HepG2 (cell line): ENCODE measurements around the gene SELENOM. TPM values are rescaled to one million over a fixed set of nuclear protein-coding genes. Genes with fewer than 3 reads are reported as not detected.

ENCODE experiments used
- AKNA ChIP-seq: sonication (generic); formaldehyde crosslinking; IDR thresholded peaks from 2 replicates; pipeline ENCODE4 v1.4.0; 2020; ENCODE audit warnings: missing genetic modification reagents, borderline replicate concordance
- ARHGAP35 ChIP-seq: sonication (generic); formaldehyde crosslinking; IDR thresholded peaks from 2 replicates; pipeline ENCODE4 v1.9.0; 2022; ENCODE audit warnings: mild to moderate bottlenecking, inconsistent platforms, moderate library complexity, missing genetic modification reagents, borderline replicate concordance
- GABPB1 ChIP-seq: IDR thresholded peaks from 2 replicates; pipeline ENCODE4 v1.6.1; 2016; ENCODE audit warnings: mild to moderate bottlenecking, missing genetic modification reagents, moderate library complexity, missing compliant biosample characterization
- GATA4 ChIP-seq: sonication (generic); IDR thresholded peaks from 2 replicates; pipeline ENCODE4 v1.6.1; 2016; ENCODE audit warnings: antibody characterized with exemption, low read depth, borderline replicate concordance
- HIC2 ChIP-seq: sonication (generic); formaldehyde crosslinking; IDR thresholded peaks from 2 replicates; pipeline ENCODE4 v1.9.0; 2022; ENCODE audit warnings: low read depth, missing genetic modification reagents
- ISL2 ChIP-seq: sonication (generic); formaldehyde crosslinking; IDR thresholded peaks from 2 replicates; pipeline ENCODE4 v1.5.0; 2020; ENCODE audit warnings: missing genetic modification reagents
- MAZ ChIP-seq, 2 experiments: sonication (generic) in 1 of 2; formaldehyde crosslinking in 1 of 2; IDR thresholded peaks; 2 replicates each; pipeline versions ENCODE4 v1.5.0 to v1.6.1; 2012 to 2020; ENCODE audit warnings: low read depth in 2 of 2, mild to moderate bottlenecking in 2 of 2, borderline replicate concordance in 1 of 2, improper control_type of control experiment in 1 of 2, low read length in 1 of 2, missing genetic modification reagents in 1 of 2, moderate library complexity in 1 of 2
- MBD4 ChIP-seq: IDR thresholded peaks from 2 replicates; pipeline ENCODE4 v1.6.1; 2012; ENCODE audit warnings: low read length, inconsistent platforms, borderline replicate concordance
- PITX1 ChIP-seq: sonication (generic); formaldehyde crosslinking; IDR thresholded peaks from 2 replicates; pipeline ENCODE4 v1.5.1; 2020; ENCODE audit warnings: mild to moderate bottlenecking, missing genetic modification reagents
- RAD21 ChIP-seq: fragments of 450-650 bp; formaldehyde crosslinking; IDR thresholded peaks from 2 replicates; pipeline ENCODE4 v1.5.0; 2020; ENCODE audit warnings: mild to moderate bottlenecking
- RARA ChIP-seq: IDR thresholded peaks from 2 replicates; pipeline ENCODE4 v1.6.1; 2016; ENCODE audit warnings: missing genetic modification reagents, missing compliant biosample characterization
- RBM39 ChIP-seq: fragments of 200-400 bp; formaldehyde crosslinking; IDR thresholded peaks from one replicate; pipeline ENCODE4 v1.6.1; 2018; ENCODE audit warnings: antibody characterized with exemption, mild to moderate bottlenecking, low read depth, low read length; ENCODE audit not compliant: poor library complexity, severe bottlenecking
- SSRP1 ChIP-seq: IDR thresholded peaks from 2 replicates; pipeline ENCODE4 v1.6.1; 2016; ENCODE audit warnings: control low read depth
- ZBTB20 ChIP-seq: sonication (generic); formaldehyde crosslinking; IDR thresholded peaks from 2 replicates; pipeline ENCODE4 v1.8.1; 2023; ENCODE audit warnings: missing genetic modification reagents, low read depth, mild to moderate bottlenecking, borderline replicate concordance
- ZNF224 ChIP-seq: sonication (generic); formaldehyde crosslinking; IDR thresholded peaks from 2 replicates; pipeline ENCODE4 v1.5.0; 2020; ENCODE audit warnings: mild to moderate bottlenecking, missing genetic modification reagents
- ZNF350 ChIP-seq: sonication (generic); formaldehyde crosslinking; IDR thresholded peaks from 2 replicates; pipeline ENCODE4 v1.4.0; 2020; ENCODE audit warnings: mild to moderate bottlenecking, low read depth, missing genetic modification reagents, borderline replicate concordance
- ZNF572 ChIP-seq: sonication (generic); formaldehyde crosslinking; IDR thresholded peaks from 2 replicates; pipeline ENCODE4 v1.5.1; 2020; ENCODE audit warnings: mild to moderate bottlenecking, missing genetic modification reagents
- ZNF75D ChIP-seq: sonication (generic); formaldehyde crosslinking; IDR thresholded peaks from 2 replicates; pipeline ENCODE4 v1.8.1; 2023; ENCODE audit warnings: missing genetic modification reagents, mild to moderate bottlenecking, borderline replicate concordance
- ZNF800 ChIP-seq: sonication (generic); formaldehyde crosslinking; IDR thresholded peaks from 2 replicates; pipeline ENCODE4 v1.4.0; 2020; ENCODE audit warnings: missing genetic modification reagents
- ZNF878 ChIP-seq: sonication (generic); formaldehyde crosslinking; IDR thresholded peaks from 2 replicates; pipeline ENCODE4 v1.8.1; 2023; ENCODE audit warnings: mild to moderate bottlenecking, missing genetic modification reagents, moderate library complexity
- polyA plus RNA-seq, 8 experiments: library from polyadenylated mRNA; depleted of rRNA in 3 of 8; stranded (reverse) in 7 of 8; unstranded in 1 of 8; fragments of >200 nt; fragmentation: Illumina TruSeq in 4 of 8; extraction: Trizol in 4 of 8; gene quantifications; 2 replicates each; pipeline versions ENCODE4 v1.2.1 to v1.2.3, GENCODE V29; 2011 to 2016; ENCODE audit warnings: low read depth in 4 of 8, missing spikeins in 1 of 8, mixed read lengths in 1 of 8; ENCODE audit not compliant: insufficient read depth in 1 of 8
- total RNA-seq, 5 experiments: library from RNA; depleted of rRNA; stranded (reverse); fragments of >200 nt; fragmentation: Illumina TruSeq; extraction: Trizol; gene quantifications; 2 replicates each; pipeline ENCODE4 v1.2.3, GENCODE V29; 2016; ENCODE audit warnings: low read depth in 1 of 5

Gene SELENOM
- total and polyA plus RNA-seq, 2 of the 13 experiments (the other 11 are each of a cell fraction or from before 2014, with no cell fraction given): 4.1 to 4.3 TPM

GRCh38 chr22:31089160-31090100 is 17.9 kb downstream of the SELENOM start (continued):
- TF ChIP-seq MBD4: no peak
- no peak for TF ChIP-seq RARA (CRISPR knock-in tag)
- no peak for TF ChIP-seq HIC2 (CRISPR knock-in tag)
- TF ChIP-seq RBM39: no peak
- TF ChIP-seq ZBTB20: no peak
- TF ChIP-seq ZNF75D (CRISPR knock-in tag): no peak
- no peak for TF ChIP-seq AKNA (CRISPR knock-in tag)
- TF ChIP-seq ZNF878 (CRISPR knock-in tag): no peak
- TF ChIP-seq ZNF350 (CRISPR knock-in tag): 0 out of 2 replicates have a peak, but pooled peaks have one; percentile 27
- TF ChIP-seq SSRP1 (CRISPR knock-in tag): no peak
- TF ChIP-seq ZNF800 (CRISPR knock-in tag): no peak
- no peak for TF ChIP-seq ISL2
- no peak for TF ChIP-seq GATA4
- no peak for TF ChIP-seq ARHGAP35 (CRISPR knock-in tag)
- no peak for TF ChIP-seq ZNF572
- TF ChIP-seq RAD21 (CRISPR knock-in tag): peak; percentile 89
- TF ChIP-seq GABPB1 (CRISPR knock-in tag): peak; percentile 6; the same call in 1 of the 2 replicates
- no peak for TF ChIP-seq ZNF224 (CRISPR knock-in tag)
- TF ChIP-seq MAZ (IDR thresholded peaks at IDR 0.05; ENCODE audit: borderline replicate concordance, low read depth, low read length): no peak
- TF ChIP-seq MAZ (CRISPR knock-in tag; IDR thresholded peaks at IDR 0.05; ENCODE audit: low read depth): no peak
- no peak for TF ChIP-seq PITX1 (CRISPR knock-in tag)
